T follicular helper cell (primary cell): ENCODE measurements around the gene PGAM4.
"Not testable (repeated sequence)": the region's sequence is repeated elsewhere in the genome, so short reads cannot be mapped to it uniquely, and the experiment has no call there.

ENCODE experiments used
- DNase-seq: peaks from one replicate; pipeline ENCODE4 v3.0.0-alpha.2; 2020; ENCODE audit warnings: low read depth

PGAM4 gene

DNA sequence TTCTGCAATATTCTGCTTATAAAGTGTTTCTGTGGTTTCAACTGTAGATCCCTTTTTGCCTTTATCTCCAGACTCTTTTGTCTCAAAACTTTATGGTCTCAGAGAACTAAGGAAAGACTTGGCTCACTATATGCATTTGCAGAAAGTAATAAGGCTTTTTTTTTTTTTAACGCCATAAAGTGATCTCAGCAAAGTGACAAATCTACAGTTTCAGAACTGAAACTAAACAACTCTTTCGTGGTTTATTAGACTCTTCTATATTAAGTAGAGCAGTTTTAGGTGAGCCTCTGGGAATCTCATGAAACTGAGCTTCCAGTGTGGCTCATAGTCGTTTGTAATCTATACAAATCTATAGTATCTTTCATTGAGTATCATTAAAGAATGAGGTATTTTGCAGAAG is 43.7 kb downstream of the PGAM4 start:
- no peak for DNase-seq

DNA sequence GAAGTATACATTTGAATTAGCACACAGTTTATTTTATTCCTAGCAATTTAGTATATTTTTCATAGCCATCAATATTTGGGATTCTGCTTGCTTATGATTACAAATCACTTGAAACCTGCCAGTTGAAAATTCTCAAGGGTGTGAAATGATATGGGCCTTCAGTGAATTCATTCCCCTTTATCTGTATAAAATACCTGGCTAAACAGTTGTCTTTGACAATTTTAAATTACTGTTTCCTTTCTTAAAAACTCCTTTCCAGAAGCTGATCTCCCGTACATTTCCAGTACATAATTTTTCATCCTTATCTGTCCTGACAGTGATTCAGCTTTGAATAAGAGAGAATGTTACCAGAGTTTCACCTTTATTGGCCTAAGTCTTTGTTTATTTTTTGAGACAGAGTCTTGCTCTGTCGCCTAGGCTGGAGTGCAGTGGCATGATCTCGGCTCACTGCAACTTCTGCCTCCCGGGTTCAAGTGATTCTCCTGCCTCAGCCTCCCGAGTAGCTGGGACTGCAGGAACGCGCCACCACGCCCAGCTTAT is 45.0 kb downstream of the PGAM4 start:
- no peak for DNase-seq

DNA sequence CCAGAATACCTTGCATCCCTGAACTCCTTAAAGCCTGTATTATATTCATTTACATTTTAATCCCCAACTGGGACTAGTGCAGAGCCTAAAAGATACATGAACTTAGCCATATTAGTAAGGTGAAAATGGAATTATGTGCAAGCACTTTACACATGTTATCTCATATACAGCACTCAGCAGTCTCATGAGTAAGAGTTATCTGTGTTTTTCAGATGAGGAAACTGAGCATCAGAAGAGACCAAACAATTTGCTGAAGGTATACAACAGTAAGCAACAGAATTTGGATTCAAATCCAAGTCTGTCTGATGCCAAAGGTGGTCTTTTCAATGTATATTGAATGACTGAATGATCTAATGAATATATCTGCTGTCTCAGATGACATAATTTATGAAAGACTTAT is 46.7 kb downstream of the PGAM4 start:
- DNase-seq = no peak

GRCh38 chrX:77919370-77919769 is 50.1 kb downstream of the PGAM4 start:
- DNase-seq = not testable (repeated sequence)

- no peak for DNase-seq
Measured at GRCh38 chrX:77918568-77918967, 50.9 kb downstream of the PGAM4 start.
